HG03457 (cell line): Measurements from ENCODE around the gene ING3.

Experiments used
- ATAC-seq: cut with Tn5 transposase; IDR thresholded peaks from one replicate; pipeline ENCODE4 v1.9.1; 2021; ENCODE audit warnings: moderate number of reproducible peaks; ENCODE audit not compliant: unreplicated experiment

The ING3 gene

GRCh38 chr7:120987683-120988590 lies 37.4 kb downstream of the ING3 start:
- peak; percentile 96 for ATAC-seq

GRCh38 chr7:120988591-120989256 lies 38.1 kb downstream of the ING3 start, which contains the start of gene CPED1:
Gene CPED1, plus strand, starts transcription at chr7:120988711. Its CDS starts 911 bp downstream, at chr7:120989622.
- peak; percentile 48 for ATAC-seq

- no peak for ATAC-seq
These were observed 39.0 kb downstream of the ING3 start for GRCh38 chr7:120989257-120990220.

- no peak for ATAC-seq
These were observed 40.0 kb downstream of the ING3 start for GRCh38 chr7:120990468-120991118.

GRCh38 chr7:120991161-120991560 lies 40.6 kb downstream of the ING3 start:
- ATAC-seq, result no peak

- ATAC-seq, result no peak
These were observed 41.0 kb downstream of the ING3 start for GRCh38 chr7:120991581-120991980.

GRCh38 chr7:120992272-120992964 lies 41.8 kb downstream of the ING3 start:
- no peak for ATAC-seq

GRCh38 chr7:120992965-120993494 lies 42.5 kb downstream of the ING3 start:
- no peak for ATAC-seq

- ATAC-seq, result no peak
These were observed 43.1 kb downstream of the ING3 start for GRCh38 chr7:120993553-120994191.

- no peak for ATAC-seq
These were observed 44.2 kb downstream of the ING3 start for GRCh38 chr7:120994512-120995410.

- no peak for ATAC-seq
These were observed 45.1 kb downstream of the ING3 start for GRCh38 chr7:120995654-120996053.

- no peak for ATAC-seq
These were observed 45.9 kb downstream of the ING3 start for GRCh38 chr7:120996333-120996987.

- ATAC-seq, result no peak
These were observed 46.4 kb downstream of the ING3 start for GRCh38 chr7:120996988-120997345.

- no peak for ATAC-seq
These were observed 47.4 kb downstream of the ING3 start for GRCh38 chr7:120997882-120998474.

- ATAC-seq, result no peak
These were observed 47.9 kb downstream of the ING3 start for GRCh38 chr7:120998520-120998919.

- ATAC-seq, result no peak
These were observed 48.5 kb downstream of the ING3 start for GRCh38 chr7:120998996-120999565.
